Keratinocyte (primary cell): Measurements from ENCODE around the gene SLC27A5.

ENCODE experiments used
- EZH2 ChIP-seq: IDR thresholded peaks from one replicate; pipeline ENCODE4 v1.6.1; 2012; ENCODE audit warnings: inconsistent platforms, mild to moderate bottlenecking, low read length, moderate library complexity
- TF ChIP-seq, protein P1 (sequence below), 3 experiments: IDR thresholded peaks in 1 of 3; conservative IDR thresholded peaks in 1 of 3; optimal IDR thresholded peaks in 1 of 3; 2 replicates in 2 of 3; 3 replicates in 1 of 3; pipeline versions ENCODE3 to v1.5.1; 2011; ENCODE audit warnings: low read length in 3 of 3, mild to moderate bottlenecking in 3 of 3, moderate library complexity in 2 of 3, control low read depth in 1 of 3, inconsistent platforms in 1 of 3; ENCODE audit not compliant: insufficient read depth in 2 of 3; ENCODE audit errors: extremely low read depth in 1 of 3

DNA sequence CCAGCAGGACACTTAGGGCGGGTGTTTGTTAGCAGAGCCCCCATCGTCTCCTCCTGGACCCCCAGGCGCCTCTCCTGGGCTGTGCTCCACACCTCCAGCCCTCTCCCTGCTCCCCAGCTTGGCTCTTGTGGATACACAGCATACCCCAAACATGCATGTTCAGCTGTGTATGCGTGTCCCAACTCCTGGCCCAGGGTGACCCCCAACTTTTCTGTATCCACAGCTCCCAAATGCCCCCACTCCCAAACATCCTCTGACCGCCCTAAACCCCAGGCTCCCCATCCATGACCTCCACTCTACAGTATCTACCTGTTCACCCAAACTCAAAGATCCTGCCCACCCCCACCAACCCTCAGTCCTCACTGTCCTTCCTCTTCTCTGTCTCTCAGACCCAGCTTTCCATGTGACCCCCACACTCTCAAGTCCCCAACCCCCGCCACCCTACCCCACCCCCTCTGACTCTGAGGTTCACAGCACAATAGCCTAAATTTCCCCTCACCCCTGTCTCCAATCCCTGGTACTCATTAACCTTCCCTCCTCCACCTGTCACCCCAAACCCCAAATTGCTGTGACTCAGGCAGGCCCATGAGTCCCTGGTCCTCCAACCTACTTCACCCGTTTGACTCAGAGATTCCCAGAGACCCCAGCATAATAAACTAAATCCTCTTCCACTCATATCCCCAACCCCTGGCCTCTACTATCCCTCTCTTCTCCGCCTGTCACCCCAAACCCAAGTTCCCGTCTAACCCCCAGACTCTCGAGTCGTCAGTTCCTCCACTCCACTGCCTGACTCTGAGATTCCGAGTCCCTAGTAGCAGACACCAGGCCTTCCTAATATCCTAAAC lies 45.7 kb upstream of the SLC27A5 start:
- TF ChIP-seq, protein P1, sequence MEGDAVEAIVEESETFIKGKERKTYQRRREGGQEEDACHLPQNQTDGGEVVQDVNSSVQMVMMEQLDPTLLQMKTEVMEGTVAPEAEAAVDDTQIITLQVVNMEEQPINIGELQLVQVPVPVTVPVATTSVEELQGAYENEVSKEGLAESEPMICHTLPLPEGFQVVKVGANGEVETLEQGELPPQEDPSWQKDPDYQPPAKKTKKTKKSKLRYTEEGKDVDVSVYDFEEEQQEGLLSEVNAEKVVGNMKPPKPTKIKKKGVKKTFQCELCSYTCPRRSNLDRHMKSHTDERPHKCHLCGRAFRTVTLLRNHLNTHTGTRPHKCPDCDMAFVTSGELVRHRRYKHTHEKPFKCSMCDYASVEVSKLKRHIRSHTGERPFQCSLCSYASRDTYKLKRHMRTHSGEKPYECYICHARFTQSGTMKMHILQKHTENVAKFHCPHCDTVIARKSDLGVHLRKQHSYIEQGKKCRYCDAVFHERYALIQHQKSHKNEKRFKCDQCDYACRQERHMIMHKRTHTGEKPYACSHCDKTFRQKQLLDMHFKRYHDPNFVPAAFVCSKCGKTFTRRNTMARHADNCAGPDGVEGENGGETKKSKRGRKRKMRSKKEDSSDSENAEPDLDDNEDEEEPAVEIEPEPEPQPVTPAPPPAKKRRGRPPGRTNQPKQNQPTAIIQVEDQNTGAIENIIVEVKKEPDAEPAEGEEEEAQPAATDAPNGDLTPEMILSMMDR (optimal IDR thresholded peaks at IDR 0.05 in 1 of 3, IDR thresholded peaks at IDR 0.05 in 1 of 3, conservative IDR thresholded peaks at IDR 0.05 in 1 of 3; ENCODE audit: extremely low read depth in 1 of 3, insufficient read depth in 2 of 3, low read length in 3 of 3): no peak
- no peak for TF ChIP-seq EZH2
